K562 (cell line): ENCODE measurements around the gene RPTOR. TPM values are rescaled to one million over a fixed set of nuclear protein-coding genes. Genes with fewer than 3 reads are reported as not detected.

Experiments
- EHMT2 ChIP-seq: fragments of 450-650 bp; IDR thresholded peaks from 2 replicates; pipeline ENCODE4 v1.6.1; 2018; ENCODE audit warnings: antibody characterized with exemption
- HDGF ChIP-seq: fragments of 450-650 bp; IDR thresholded peaks from 2 replicates; pipeline ENCODE4 v1.6.1; 2016
- HOXB6 ChIP-seq: fragments of 250-450 bp; sonication (Bioruptor Pico); IDR thresholded peaks from 2 replicates; pipeline ENCODE4 v1.5.1; 2022; ENCODE audit warnings: mild to moderate bottlenecking, borderline replicate concordance
- KDM1A ChIP-seq, 2 experiments: fragments of 450-650 bp; IDR thresholded peaks; 2 replicates each; pipeline ENCODE4 v1.6.1; 2016; ENCODE audit warnings: mild to moderate bottlenecking in 2 of 2
- KDM2B ChIP-seq: fragments of 250-450 bp; sonication (Bioruptor Pico); IDR thresholded peaks from 2 replicates; pipeline ENCODE4 v1.8.0; 2021; ENCODE audit warnings: mild to moderate bottlenecking, moderate library complexity
- NFE2 ChIP-seq: IDR thresholded peaks from 2 replicates; pipeline ENCODE4 v1.6.1; 2014; ENCODE audit warnings: antibody characterized with exemption, low read depth
- OTX1 ChIP-seq: fragments of 450-650 bp; formaldehyde crosslinking; IDR thresholded peaks from 2 replicates; pipeline ENCODE4 v1.4.0; 2022; ENCODE audit warnings: mild to moderate bottlenecking
- PHF21A ChIP-seq: fragments of 450-650 bp; IDR thresholded peaks from 2 replicates; pipeline ENCODE4 v1.6.1; 2017; ENCODE audit warnings: low read depth, borderline replicate concordance
- SRSF3 ChIP-seq: fragments of 200-400 bp; formaldehyde crosslinking; IDR thresholded peaks from 2 replicates; pipeline ENCODE4 v1.6.1; 2016; ENCODE audit warnings: mild to moderate bottlenecking, low read length, moderate library complexity; ENCODE audit not compliant: insufficient read depth
- XRCC4 ChIP-seq: IDR thresholded peaks from one replicate; pipeline ENCODE4 v1.6.1; 2011; ENCODE audit not compliant: insufficient read depth, insufficient read length; ENCODE audit errors: extremely low read depth
- ZNF561 ChIP-seq: fragments of 450-650 bp; formaldehyde crosslinking; conservative IDR thresholded peaks from 2 replicates; pipeline ENCODE4 v1.4.0; 2020; ENCODE audit warnings: mild to moderate bottlenecking, moderate library complexity
- ZNF584 ChIP-seq: fragments of 200-800 bp; sonication (Bioruptor generic); IDR thresholded peaks from 2 replicates; pipeline ENCODE4 v1.6.1; 2016; ENCODE audit warnings: low read depth, mild to moderate bottlenecking, missing genetic modification characterization, missing compliant biosample characterization
- polyA plus RNA-seq, 8 experiments: library from polyadenylated mRNA; depleted of rRNA in 4 of 8; stranded (reverse) in 5 of 8; unstranded in 3 of 8; fragments of >200 nt; fragmentation: Nextera tagmentation in 2 of 8; fragmentation: Illumina TruSeq in 1 of 8; extraction: Ambion mirVana in 2 of 8; extraction: Trizol in 1 of 8; gene quantifications; 2 replicates each; pipeline versions ENCODE4 v1.2.1 to v1.2.3, GENCODE V29; 2011 to 2014; ENCODE audit warnings: inconsistent platforms in 1 of 8, missing spikeins in 1 of 8
- total RNA-seq, 7 experiments: library from RNA; depleted of rRNA in 6 of 7; stranded (reverse); fragments of >200 nt in 6 of 7; fragmentation: Illumina TruSeq in 2 of 7; extraction: Trizol in 2 of 7; gene quantifications; 2 replicates each; pipeline versions ENCODE4 v1.2.1 to v1.2.3, GENCODE V29; 2011 to 2021; ENCODE audit warnings: low replicate concordance in 1 of 7
- TF ChIP-seq, protein P1 (sequence below): sonication (generic); formaldehyde crosslinking; IDR thresholded peaks from 2 replicates; pipeline ENCODE4 v1.8.0; 2022; ENCODE audit warnings: mild to moderate bottlenecking, missing genetic modification reagents
- TF ChIP-seq, protein P2 (sequence below): sonication (generic); formaldehyde crosslinking; IDR thresholded peaks from 2 replicates; pipeline ENCODE4 v1.4.0; 2020; ENCODE audit warnings: mild to moderate bottlenecking, missing genetic modification reagents
- TF ChIP-seq, protein P3 (sequence below): fragments of 250-450 bp; sonication (Bioruptor Pico); IDR thresholded peaks from 2 replicates; pipeline ENCODE4 v1.8.0; 2022; ENCODE audit warnings: moderate library complexity, mild to moderate bottlenecking, inconsistent platforms
- TF ChIP-seq, protein P4 (sequence below): fragments of 450-650 bp; formaldehyde crosslinking; IDR thresholded peaks from 2 replicates; pipeline ENCODE4 v1.4.0; 2022; ENCODE audit warnings: missing genetic modification characterization
- TF ChIP-seq, protein P5 (sequence below): fragments of 450-650 bp; IDR thresholded peaks from 2 replicates; pipeline ENCODE4 v1.7.1; 2018; ENCODE audit warnings: mild to moderate bottlenecking, low read depth; ENCODE audit not compliant: partially characterized antibody
- TF ChIP-seq, protein P6 (sequence below): fragments of 250-450 bp; sonication (Bioruptor Pico); IDR thresholded peaks from 2 replicates; pipeline ENCODE4 v1.4.0; 2020; ENCODE audit warnings: mild to moderate bottlenecking, moderate library complexity

Gene RPTOR
- total and polyA plus RNA-seq, 9 of the 15 experiments (the other 6 are each of a cell fraction or from before 2014, with no cell fraction given) = 0.24 to 54.1 (median 10.2) TPM

DNA sequence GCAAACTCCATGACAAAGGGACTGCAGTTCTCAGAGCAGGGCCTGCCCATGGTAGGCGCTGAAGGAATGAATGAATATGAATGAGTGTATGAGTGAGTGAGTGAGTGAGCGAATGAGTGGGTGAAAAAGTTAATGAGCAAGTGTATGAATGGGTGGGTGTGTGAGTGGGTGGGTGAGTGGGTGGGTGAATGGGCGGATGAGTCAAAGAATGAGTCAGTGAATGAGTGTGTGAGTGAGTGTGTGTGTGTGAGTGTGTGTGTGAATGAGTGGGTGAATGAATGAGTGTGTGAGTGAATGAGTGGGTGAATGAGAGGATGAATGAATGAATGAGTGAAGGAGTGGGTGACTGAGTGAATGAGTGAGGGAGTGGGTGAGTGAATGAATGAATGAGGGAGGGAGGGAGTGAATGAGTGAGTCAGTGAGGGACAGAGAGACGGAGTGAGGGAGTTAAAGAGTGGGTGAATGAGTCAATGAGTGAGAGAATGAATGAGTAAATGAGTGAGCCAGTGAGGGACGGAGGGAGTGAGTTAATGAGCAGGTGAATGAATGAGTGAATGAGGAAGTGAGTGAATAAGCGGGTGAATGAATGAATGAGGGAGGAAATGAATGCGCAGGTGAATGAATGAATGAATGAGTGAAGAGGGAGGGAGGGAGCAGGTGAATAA lies 435.9 kb downstream of the RPTOR start (continued):
- TF ChIP-seq PHF21A (peak; percentile 9; the same call in 1 of the 2 replicates), HOXB6 (CRISPR knock-in tag) (no peak), EHMT2 (0 out of 2 replicates have a peak, but pooled peaks have one; percentile 39), ZNF584 (CRISPR knock-in tag) (no peak), HDGF (no peak), ZNF561 (CRISPR knock-in tag) (no peak), OTX1 (peak; percentile 68; the same call in 1 of the 2 replicates), KDM1A (IDR thresholded peaks at IDR 0.05) (peak; percentile 40 to 44; a peak in 2 of 4 replicates), KDM2B (CRISPR knock-in tag) (no peak), XRCC4 (no peak), SRSF3 (no peak), NFE2 (no peak)
- TF ChIP-seq, protein P1, sequence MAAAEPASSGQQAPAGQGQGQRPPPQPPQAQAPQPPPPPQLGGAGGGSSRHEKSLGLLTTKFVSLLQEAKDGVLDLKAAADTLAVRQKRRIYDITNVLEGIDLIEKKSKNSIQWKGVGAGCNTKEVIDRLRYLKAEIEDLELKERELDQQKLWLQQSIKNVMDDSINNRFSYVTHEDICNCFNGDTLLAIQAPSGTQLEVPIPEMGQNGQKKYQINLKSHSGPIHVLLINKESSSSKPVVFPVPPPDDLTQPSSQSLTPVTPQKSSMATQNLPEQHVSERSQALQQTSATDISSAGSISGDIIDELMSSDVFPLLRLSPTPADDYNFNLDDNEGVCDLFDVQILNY (CRISPR knock-in tag) = no peak
- TF ChIP-seq, protein P2, sequence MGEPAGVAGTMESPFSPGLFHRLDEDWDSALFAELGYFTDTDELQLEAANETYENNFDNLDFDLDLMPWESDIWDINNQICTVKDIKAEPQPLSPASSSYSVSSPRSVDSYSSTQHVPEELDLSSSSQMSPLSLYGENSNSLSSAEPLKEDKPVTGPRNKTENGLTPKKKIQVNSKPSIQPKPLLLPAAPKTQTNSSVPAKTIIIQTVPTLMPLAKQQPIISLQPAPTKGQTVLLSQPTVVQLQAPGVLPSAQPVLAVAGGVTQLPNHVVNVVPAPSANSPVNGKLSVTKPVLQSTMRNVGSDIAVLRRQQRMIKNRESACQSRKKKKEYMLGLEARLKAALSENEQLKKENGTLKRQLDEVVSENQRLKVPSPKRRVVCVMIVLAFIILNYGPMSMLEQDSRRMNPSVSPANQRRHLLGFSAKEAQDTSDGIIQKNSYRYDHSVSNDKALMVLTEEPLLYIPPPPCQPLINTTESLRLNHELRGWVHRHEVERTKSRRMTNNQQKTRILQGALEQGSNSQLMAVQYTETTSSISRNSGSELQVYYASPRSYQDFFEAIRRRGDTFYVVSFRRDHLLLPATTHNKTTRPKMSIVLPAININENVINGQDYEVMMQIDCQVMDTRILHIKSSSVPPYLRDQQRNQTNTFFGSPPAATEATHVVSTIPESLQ = no peak
- TF ChIP-seq, protein P3, sequence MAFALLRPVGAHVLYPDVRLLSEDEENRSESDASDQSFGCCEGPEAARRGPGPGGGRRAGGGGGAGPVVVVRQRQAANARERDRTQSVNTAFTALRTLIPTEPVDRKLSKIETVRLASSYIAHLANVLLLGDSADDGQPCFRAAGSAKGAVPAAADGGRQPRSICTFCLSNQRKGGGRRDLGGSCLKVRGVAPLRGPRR (CRISPR knock-in tag) = no peak
- TF ChIP-seq, protein P4, sequence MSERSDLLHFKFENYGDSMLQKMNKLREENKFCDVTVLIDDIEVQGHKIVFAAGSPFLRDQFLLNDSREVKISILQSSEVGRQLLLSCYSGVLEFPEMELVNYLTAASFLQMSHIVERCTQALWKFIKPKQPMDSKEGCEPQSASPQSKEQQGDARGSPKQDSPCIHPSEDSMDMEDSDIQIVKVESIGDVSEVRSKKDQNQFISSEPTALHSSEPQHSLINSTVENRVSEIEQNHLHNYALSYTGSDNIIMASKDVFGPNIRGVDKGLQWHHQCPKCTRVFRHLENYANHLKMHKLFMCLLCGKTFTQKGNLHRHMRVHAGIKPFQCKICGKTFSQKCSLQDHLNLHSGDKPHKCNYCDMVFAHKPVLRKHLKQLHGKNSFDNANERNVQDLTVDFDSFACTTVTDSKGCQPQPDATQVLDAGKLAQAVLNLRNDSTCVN (CRISPR knock-in tag) = no peak; the same call in 1 of the 2 replicates
- TF ChIP-seq, protein P5, sequence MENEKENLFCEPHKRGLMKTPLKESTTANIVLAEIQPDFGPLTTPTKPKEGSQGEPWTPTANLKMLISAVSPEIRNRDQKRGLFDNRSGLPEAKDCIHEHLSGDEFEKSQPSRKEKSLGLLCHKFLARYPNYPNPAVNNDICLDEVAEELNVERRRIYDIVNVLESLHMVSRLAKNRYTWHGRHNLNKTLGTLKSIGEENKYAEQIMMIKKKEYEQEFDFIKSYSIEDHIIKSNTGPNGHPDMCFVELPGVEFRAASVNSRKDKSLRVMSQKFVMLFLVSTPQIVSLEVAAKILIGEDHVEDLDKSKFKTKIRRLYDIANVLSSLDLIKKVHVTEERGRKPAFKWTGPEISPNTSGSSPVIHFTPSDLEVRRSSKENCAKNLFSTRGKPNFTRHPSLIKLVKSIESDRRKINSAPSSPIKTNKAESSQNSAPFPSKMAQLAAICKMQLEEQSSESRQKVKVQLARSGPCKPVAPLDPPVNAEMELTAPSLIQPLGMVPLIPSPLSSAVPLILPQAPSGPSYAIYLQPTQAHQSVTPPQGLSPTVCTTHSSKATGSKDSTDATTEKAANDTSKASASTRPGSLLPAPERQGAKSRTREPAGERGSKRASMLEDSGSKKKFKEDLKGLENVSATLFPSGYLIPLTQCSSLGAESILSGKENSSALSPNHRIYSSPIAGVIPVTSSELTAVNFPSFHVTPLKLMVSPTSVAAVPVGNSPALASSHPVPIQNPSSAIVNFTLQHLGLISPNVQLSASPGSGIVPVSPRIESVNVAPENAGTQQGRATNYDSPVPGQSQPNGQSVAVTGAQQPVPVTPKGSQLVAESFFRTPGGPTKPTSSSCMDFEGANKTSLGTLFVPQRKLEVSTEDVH = no peak
- TF ChIP-seq, protein P6, sequence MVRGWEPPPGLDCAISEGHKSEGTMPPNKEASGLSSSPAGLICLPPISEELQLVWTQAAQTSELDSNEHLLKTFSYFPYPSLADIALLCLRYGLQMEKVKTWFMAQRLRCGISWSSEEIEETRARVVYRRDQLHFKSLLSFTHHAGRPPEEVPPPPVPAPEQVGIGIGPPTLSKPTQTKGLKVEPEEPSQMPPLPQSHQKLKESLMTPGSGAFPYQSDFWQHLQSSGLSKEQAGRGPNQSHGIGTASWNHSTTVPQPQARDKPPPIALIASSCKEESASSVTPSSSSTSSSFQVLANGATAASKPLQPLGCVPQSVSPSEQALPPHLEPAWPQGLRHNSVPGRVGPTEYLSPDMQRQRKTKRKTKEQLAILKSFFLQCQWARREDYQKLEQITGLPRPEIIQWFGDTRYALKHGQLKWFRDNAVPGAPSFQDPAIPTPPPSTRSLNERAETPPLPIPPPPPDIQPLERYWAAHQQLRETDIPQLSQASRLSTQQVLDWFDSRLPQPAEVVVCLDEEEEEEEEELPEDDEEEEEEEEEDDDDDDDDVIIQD (CRISPR knock-in tag) = no peak
